HepG2 (cell line): ENCODE data around the gene SOX13. TPM values are rescaled to one million over a fixed set of nuclear protein-coding genes. Genes with fewer than 3 reads are reported as not detected.

Source experiments
- AFF4 ChIP-seq: sonication (generic); formaldehyde crosslinking; IDR thresholded peaks from 2 replicates; pipeline ENCODE4 v1.4.0; 2020; ENCODE audit warnings: missing genetic modification reagents
- BRF2 ChIP-seq: sonication (generic); formaldehyde crosslinking; IDR thresholded peaks from 2 replicates; pipeline ENCODE4 v1.8.1; 2022; ENCODE audit warnings: mild to moderate bottlenecking, missing genetic modification reagents
- DPF2 ChIP-seq: sonication (generic); formaldehyde crosslinking; IDR thresholded peaks from 2 replicates; pipeline ENCODE4 v1.4.0; 2020; ENCODE audit warnings: mild to moderate bottlenecking, low read depth, missing genetic modification reagents, borderline replicate concordance
- ESRRA ChIP-seq: sonication (generic); formaldehyde crosslinking; IDR thresholded peaks from 2 replicates; pipeline ENCODE4 v1.5.1; 2020; ENCODE audit warnings: mild to moderate bottlenecking, low read depth, missing genetic modification reagents
- HNF1B ChIP-seq: sonication (generic); formaldehyde crosslinking; IDR thresholded peaks from 2 replicates; pipeline ENCODE4 v1.5.1; 2020; ENCODE audit warnings: mild to moderate bottlenecking, moderate library complexity, missing genetic modification reagents
- HNRNPH1 ChIP-seq: fragments of 200-400 bp; formaldehyde crosslinking; optimal IDR thresholded peaks from 2 replicates; pipeline ENCODE3; 2017; ENCODE audit warnings: mild to moderate bottlenecking, low read depth, low read length
- JUN ChIP-seq: sonication (generic); formaldehyde crosslinking; IDR thresholded peaks from 2 replicates; pipeline ENCODE4 v1.4.0; 2020; ENCODE audit warnings: mild to moderate bottlenecking, missing genetic modification reagents
- LRRFIP1 ChIP-seq: sonication (generic); formaldehyde crosslinking; conservative IDR thresholded peaks from 2 replicates; pipeline ENCODE4 v1.4.0; 2020; ENCODE audit warnings: missing genetic modification reagents
- NR2F1 ChIP-seq, 2 experiments: fragments of 450-650 bp in 1 of 2; formaldehyde crosslinking in 1 of 2; IDR thresholded peaks; 2 replicates each; pipeline versions ENCODE4 v1.5.0 to v1.6.1; 2016 to 2020; ENCODE audit warnings: mild to moderate bottlenecking in 1 of 2, missing compliant biosample characterization in 1 of 2, missing genetic modification reagents in 1 of 2, moderate library complexity in 1 of 2
- PRDM15 ChIP-seq: sonication (generic); formaldehyde crosslinking; IDR thresholded peaks from 2 replicates; pipeline ENCODE4 v1.4.0; 2020; ENCODE audit warnings: missing genetic modification reagents
- ZNF280B ChIP-seq: sonication (generic); formaldehyde crosslinking; IDR thresholded peaks from 2 replicates; pipeline ENCODE4 v1.5.0; 2020; ENCODE audit warnings: missing genetic modification reagents, mild to moderate bottlenecking, borderline replicate concordance
- ZNF337 ChIP-seq: sonication (generic); formaldehyde crosslinking; IDR thresholded peaks from 2 replicates; pipeline ENCODE4 v1.5.1; 2020; ENCODE audit warnings: missing genetic modification reagents, low read depth, mild to moderate bottlenecking, borderline replicate concordance
- ZNF761 ChIP-seq: sonication (generic); formaldehyde crosslinking; conservative IDR thresholded peaks from 2 replicates; pipeline ENCODE4 v1.4.0; 2020; ENCODE audit warnings: mild to moderate bottlenecking, missing genetic modification reagents
- polyA plus RNA-seq, 8 experiments: library from polyadenylated mRNA; depleted of rRNA in 3 of 8; stranded (reverse) in 7 of 8; unstranded in 1 of 8; fragments of >200 nt; fragmentation: Illumina TruSeq in 4 of 8; extraction: Trizol in 4 of 8; gene quantifications; 2 replicates each; pipeline versions ENCODE4 v1.2.1 to v1.2.3, GENCODE V29; 2011 to 2016; ENCODE audit warnings: low read depth in 4 of 8, missing spikeins in 1 of 8, mixed read lengths in 1 of 8; ENCODE audit not compliant: insufficient read depth in 1 of 8
- total RNA-seq, 5 experiments: library from RNA; depleted of rRNA; stranded (reverse); fragments of >200 nt; fragmentation: Illumina TruSeq; extraction: Trizol; gene quantifications; 2 replicates each; pipeline ENCODE4 v1.2.3, GENCODE V29; 2016; ENCODE audit warnings: low read depth in 1 of 5

Gene SOX13
- total and polyA plus RNA-seq, 2 of the 13 experiments (the other 11 are each of a cell fraction or from before 2014, with no cell fraction given), result 13.3 to 15.8 TPM

- TF ChIP-seq DPF2 (CRISPR knock-in tag) (peak; percentile 74), HNF1B (no peak), PRDM15 (CRISPR knock-in tag) (no peak), ZNF761 (CRISPR knock-in tag) (0 out of 2 replicates have a peak, but pooled peaks have one; percentile 55), ESRRA (CRISPR knock-in tag) (peak; percentile 100), AFF4 (CRISPR knock-in tag) (no peak), BRF2 (peak; percentile 73; the same call in 1 of the 2 replicates), JUN (CRISPR knock-in tag) (no peak), LRRFIP1 (CRISPR knock-in tag) (no peak), ZNF337 (CRISPR knock-in tag) (no peak), HNRNPH1 (no peak), NR2F1 (CRISPR knock-in tag; IDR thresholded peaks at IDR 0.05) (peak; percentile 63 to 89), ZNF280B (CRISPR knock-in tag) (no peak)
These were observed 72.2 kb downstream of the SOX13 start (continued) for GRCh38 chr1:204145033-204145504.
